Panc1 (cell line): ENCODE results near the gene AMBRA1. TPM values are rescaled to one million over a fixed set of nuclear protein-coding genes. Genes with fewer than 3 reads are reported as not detected.

ENCODE experiments used
- ATAC-seq: fragments of 200-7000 bp; cut with Tn5 transposase; 2 replicates; pipeline ENCODE4 v1.9.1; 2020; ENCODE audit warnings: mild to moderate bottlenecking, moderate library complexity
- BruUV-seq: library from RNA; stranded (reverse); fragments of 400-500 nt; replicated peaks from 2 replicates; lab custom pipeline; 2021; lab: Mats Ljungman, UMichigan
- CTCF ChIA-PET: fragments of 300-600 bp; sonication (Branson Sonifier 250); formaldehyde crosslinking; loops from one replicate; lab custom pipeline; 2022; ENCODE audit warnings: antibody characterized with exemption; lab: Charles Lee
- POLR2A ChIA-PET: fragments of 300-600 bp; sonication (Branson Sonifier 250); formaldehyde crosslinking; loops from one replicate; lab custom pipeline; 2022; ENCODE audit warnings: antibody characterized with exemption; lab: Charles Lee
- DNase-seq: peaks from one replicate; pipeline ENCODE4 v3.0.0-alpha.2; 2010; ENCODE audit warnings: low read depth, low spot score
- H3K27ac ChIP-seq: 2 replicates; pipeline ENCODE4 v1.5.1; 2011; ENCODE audit warnings: mild to moderate bottlenecking, low read length, inconsistent platforms
- H3K27me3 ChIP-seq: fragments of 200-500 bp; sonication (Bioruptor generic); 2 replicates; pipeline ENCODE4 v1.6.0; 2014; ENCODE audit warnings: low read length, inconsistent platforms; ENCODE audit not compliant: control insufficient read depth, insufficient read depth
- H3K36me3 ChIP-seq: fragments of 200-500 bp; sonication (Bioruptor generic); 2 replicates; pipeline ENCODE4 v1.5.1; 2014; ENCODE audit warnings: inconsistent platforms, mild to moderate bottlenecking, low read length, moderate library complexity; ENCODE audit not compliant: control insufficient read depth, insufficient read depth
- H3K4me1 ChIP-seq: 2 replicates; pipeline ENCODE4 v1.5.1; 2011; ENCODE audit warnings: inconsistent platforms, mild to moderate bottlenecking, low read length, moderate library complexity; ENCODE audit not compliant: control insufficient read depth, insufficient read depth
- H3K4me3 ChIP-seq, 2 experiments: 2 replicates each; pipeline ENCODE4 v1.5.1; 2011 to 2012; ENCODE audit warnings: low read depth in 2 of 2, low read length in 2 of 2, mild to moderate bottlenecking in 2 of 2, inconsistent platforms in 1 of 2, moderate library complexity in 1 of 2
- H3K9me3 ChIP-seq: fragments of 200-500 bp; sonication (Bioruptor generic); 2 replicates; pipeline ENCODE4 v1.5.1; 2014; ENCODE audit warnings: low read depth, mild to moderate bottlenecking, inconsistent platforms, low read length, moderate library complexity; ENCODE audit not compliant: control insufficient read depth, insufficient read depth
- POLR2AphosphoS5 ChIP-seq: IDR thresholded peaks from 2 replicates; pipeline ENCODE4 v1.6.1; 2012; ENCODE audit warnings: mild to moderate bottlenecking, low read depth, low read length, moderate library complexity
- SIN3A ChIP-seq: IDR thresholded peaks from 2 replicates; pipeline ENCODE4 v1.6.1; 2012; ENCODE audit warnings: low read depth, mild to moderate bottlenecking, low read length, moderate library complexity, borderline replicate concordance; ENCODE audit not compliant: insufficient read depth
- TCF7L2 ChIP-seq: IDR thresholded peaks from 2 replicates; pipeline ENCODE4 v1.6.1; 2011; ENCODE audit warnings: mild to moderate bottlenecking, low read depth, low read length, inconsistent platforms
- in situ Hi-C: cut with HindIII; loops from 2 replicates; pipeline ENCODE4 v1.10.0; 2016; ENCODE audit warnings: low sequenced_read_pairs, low pct_unique_long_range_greater_than_20kb
- intact Hi-C: fragments of 100-400 bp; cut with micrococcal nuclease; formaldehyde crosslinking; loops from one replicate; pipeline ENCODE4 v1.10.0; 2022; ENCODE audit not compliant: unreplicated experiment
- total RNA-seq: library from RNA; stranded (reverse); gene quantifications from one replicate; pipeline ENCODE4 v1.2.1, GENCODE V29; 2021; ENCODE audit not compliant: unreplicated experiment
- TF ChIP-seq, protein P1 (sequence below): fragments of 450-650 bp; IDR thresholded peaks from 2 replicates; pipeline ENCODE4 v1.5.1; 2017; ENCODE audit warnings: mild to moderate bottlenecking
- TF ChIP-seq, protein P2 (sequence below), 2 experiments: IDR thresholded peaks; 2 replicates each; pipeline ENCODE4 v1.6.1; 2011 to 2012; ENCODE audit warnings: low read depth in 2 of 2, control low read depth in 1 of 2, low read length in 1 of 2, mild to moderate bottlenecking in 1 of 2, moderate library complexity in 1 of 2; ENCODE audit not compliant: insufficient read depth in 1 of 2

The AMBRA1 gene
- total RNA-seq, 1 experiment from 2014 or later: 40.0 TPM

DNA sequence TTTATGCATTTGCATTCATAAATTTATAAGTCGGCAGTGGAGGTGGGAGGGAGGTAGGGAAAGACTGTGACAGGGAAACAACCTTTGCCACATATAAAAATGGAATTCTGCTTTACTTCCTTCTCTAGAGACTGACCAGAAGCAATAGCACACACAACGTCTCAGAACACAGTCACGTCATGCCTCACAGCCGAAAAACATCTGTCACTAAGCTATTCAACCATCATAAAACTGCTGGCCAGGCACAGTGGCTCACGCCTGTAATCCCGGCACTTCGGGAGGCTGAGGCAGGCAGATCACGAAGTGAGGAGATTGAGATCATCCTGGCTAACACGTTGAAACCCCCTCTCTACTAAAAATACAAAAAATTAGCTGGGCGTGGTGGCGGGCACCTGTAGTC, 101.3 kb downstream of the AMBRA1 start:
- BruUV-seq: no TSS peak
- H3K27ac ChIP-seq: no peak overlapping the region
- ATAC-seq (no peak), DNase-seq (no peak)
- in situ Hi-C loops (no loop called here), intact Hi-C loops (no loop called here)
- ChIA-PET CTCF (no interaction called here), POLR2A (no interaction called here)
- H3K9me3 ChIP-seq: no peaks in the 10 kb centered on the region
- H3K4me1 ChIP-seq: no peaks in the 10 kb centered on the region
- H3K36me3 ChIP-seq: peaks cover 2% of the 10 kb centered on the region; the same call in 1 of the 2 replicates
- H3K4me3 ChIP-seq: no peak overlapping the region
- H3K27me3 ChIP-seq: no peaks in the 10 kb centered on the region
- TF ChIP-seq SIN3A: no peak

DNA sequence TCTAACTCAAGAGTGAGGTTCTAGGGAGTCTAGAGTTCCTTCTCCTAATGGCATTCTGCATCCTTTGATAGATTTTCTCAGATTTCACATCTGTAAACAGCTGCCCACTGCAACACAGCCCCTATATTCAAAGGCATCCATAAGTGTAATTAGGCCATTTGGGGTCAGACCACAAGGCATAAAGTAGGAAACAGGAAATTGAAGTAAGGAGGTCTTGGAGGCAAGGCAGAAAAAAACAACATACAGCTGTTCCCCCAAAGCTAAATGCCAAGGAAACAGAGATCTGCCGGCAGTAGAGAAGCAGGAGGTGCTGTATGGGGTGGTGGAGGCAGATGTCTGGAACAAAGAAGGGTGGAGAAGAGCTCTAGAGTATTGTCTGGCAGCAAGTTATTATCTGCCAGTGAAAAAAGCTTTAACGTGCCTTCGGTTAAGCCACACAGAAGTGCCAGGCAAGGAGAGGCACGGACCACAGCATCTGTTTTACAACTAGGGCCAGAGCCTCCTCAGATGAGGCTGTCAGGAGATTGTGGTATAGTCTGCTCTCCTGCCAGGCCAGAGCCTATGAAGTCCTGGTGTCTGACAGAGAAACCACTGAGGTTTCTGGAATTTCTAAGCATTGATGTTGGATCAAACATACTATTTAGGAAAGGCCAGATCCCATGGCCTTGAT, 102.0 kb downstream of the AMBRA1 start:
- no peaks in the 10 kb centered on the region for H3K4me1 ChIP-seq
- no peaks in the 10 kb centered on the region for H3K9me3 ChIP-seq
- intact Hi-C loops (no loop called here), in situ Hi-C loops (no loop called here)
- no peaks in the 10 kb centered on the region for H3K27me3 ChIP-seq
- ATAC-seq (no peak), DNase-seq (no peak)
- BruUV-seq: no TSS peak
- no peak for TF ChIP-seq POLR2AphosphoS5
- no peak for TF ChIP-seq SIN3A
- no peak for TF ChIP-seq TCF7L2
- TF ChIP-seq, protein P1, sequence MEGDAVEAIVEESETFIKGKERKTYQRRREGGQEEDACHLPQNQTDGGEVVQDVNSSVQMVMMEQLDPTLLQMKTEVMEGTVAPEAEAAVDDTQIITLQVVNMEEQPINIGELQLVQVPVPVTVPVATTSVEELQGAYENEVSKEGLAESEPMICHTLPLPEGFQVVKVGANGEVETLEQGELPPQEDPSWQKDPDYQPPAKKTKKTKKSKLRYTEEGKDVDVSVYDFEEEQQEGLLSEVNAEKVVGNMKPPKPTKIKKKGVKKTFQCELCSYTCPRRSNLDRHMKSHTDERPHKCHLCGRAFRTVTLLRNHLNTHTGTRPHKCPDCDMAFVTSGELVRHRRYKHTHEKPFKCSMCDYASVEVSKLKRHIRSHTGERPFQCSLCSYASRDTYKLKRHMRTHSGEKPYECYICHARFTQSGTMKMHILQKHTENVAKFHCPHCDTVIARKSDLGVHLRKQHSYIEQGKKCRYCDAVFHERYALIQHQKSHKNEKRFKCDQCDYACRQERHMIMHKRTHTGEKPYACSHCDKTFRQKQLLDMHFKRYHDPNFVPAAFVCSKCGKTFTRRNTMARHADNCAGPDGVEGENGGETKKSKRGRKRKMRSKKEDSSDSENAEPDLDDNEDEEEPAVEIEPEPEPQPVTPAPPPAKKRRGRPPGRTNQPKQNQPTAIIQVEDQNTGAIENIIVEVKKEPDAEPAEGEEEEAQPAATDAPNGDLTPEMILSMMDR: no peak
- TF ChIP-seq, protein P2, sequence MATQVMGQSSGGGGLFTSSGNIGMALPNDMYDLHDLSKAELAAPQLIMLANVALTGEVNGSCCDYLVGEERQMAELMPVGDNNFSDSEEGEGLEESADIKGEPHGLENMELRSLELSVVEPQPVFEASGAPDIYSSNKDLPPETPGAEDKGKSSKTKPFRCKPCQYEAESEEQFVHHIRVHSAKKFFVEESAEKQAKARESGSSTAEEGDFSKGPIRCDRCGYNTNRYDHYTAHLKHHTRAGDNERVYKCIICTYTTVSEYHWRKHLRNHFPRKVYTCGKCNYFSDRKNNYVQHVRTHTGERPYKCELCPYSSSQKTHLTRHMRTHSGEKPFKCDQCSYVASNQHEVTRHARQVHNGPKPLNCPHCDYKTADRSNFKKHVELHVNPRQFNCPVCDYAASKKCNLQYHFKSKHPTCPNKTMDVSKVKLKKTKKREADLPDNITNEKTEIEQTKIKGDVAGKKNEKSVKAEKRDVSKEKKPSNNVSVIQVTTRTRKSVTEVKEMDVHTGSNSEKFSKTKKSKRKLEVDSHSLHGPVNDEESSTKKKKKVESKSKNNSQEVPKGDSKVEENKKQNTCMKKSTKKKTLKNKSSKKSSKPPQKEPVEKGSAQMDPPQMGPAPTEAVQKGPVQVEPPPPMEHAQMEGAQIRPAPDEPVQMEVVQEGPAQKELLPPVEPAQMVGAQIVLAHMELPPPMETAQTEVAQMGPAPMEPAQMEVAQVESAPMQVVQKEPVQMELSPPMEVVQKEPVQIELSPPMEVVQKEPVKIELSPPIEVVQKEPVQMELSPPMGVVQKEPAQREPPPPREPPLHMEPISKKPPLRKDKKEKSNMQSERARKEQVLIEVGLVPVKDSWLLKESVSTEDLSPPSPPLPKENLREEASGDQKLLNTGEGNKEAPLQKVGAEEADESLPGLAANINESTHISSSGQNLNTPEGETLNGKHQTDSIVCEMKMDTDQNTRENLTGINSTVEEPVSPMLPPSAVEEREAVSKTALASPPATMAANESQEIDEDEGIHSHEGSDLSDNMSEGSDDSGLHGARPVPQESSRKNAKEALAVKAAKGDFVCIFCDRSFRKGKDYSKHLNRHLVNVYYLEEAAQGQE (IDR thresholded peaks at IDR 0.05; ENCODE audit: insufficient read depth in 1 of 2, low read depth in 2 of 2, low read length in 1 of 2): no peak
- no peak overlapping the region for H3K27ac ChIP-seq
- peaks cover 2% of the 10 kb centered on the region; the same call in 1 of the 2 replicates for H3K36me3 ChIP-seq
- CTCF ChIA-PET: interaction anchor here (2.1 kb wide), 1 partner anchor 37 kb away, joined by 8 read pairs; no protein-coding TSS in a partner anchor
- H3K4me3 ChIP-seq: no peak overlapping the region
- POLR2A ChIA-PET: no interaction called here

DNA sequence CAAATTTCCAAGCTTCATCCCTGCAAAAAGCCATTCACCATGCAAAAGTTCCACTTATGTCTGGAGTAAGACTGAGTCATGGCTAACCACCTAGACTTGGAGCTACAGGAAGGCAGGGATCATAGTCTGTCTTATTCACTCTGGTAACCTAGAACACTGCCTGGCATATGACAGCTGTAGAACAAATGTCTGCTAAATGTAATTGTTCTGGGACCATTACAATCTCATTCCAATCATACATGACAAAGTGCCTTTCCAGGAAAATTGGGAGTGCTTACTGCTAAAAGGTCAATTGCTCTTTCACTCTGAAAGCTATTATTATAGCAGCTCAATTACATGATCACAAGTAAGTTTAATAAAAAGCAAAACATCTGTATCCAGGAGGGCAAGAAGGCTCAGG, 103.2 kb downstream of the AMBRA1 start:
- Histone ChIP-seq H3K4me1 (no peaks in the 10 kb centered on the region), H3K27ac (no peak overlapping the region), H3K27me3 (no peaks in the 10 kb centered on the region), H3K9me3 (no peaks in the 10 kb centered on the region), H3K36me3 (peaks cover 2% of the 10 kb centered on the region; the same call in 1 of the 2 replicates), H3K4me3 (no peak overlapping the region)
- DNase-seq: no peak
- BruUV-seq: no TSS peak
- intact Hi-C loops: no loop called here
- POLR2A ChIA-PET: no interaction called here
- in situ Hi-C loops: no loop called here
- CTCF ChIA-PET: interaction anchor here (0.8 to 2.1 kb wide), 6 partner anchors 9 to 98 kb away, joined by 3 to 8 read pairs (median 3); no protein-coding TSS in a partner anchor
- TF ChIP-seq SIN3A (no peak), TCF7L2 (no peak), POLR2AphosphoS5 (no peak)
- TF ChIP-seq, protein P1: no peak
- TF ChIP-seq, protein P2 (IDR thresholded peaks at IDR 0.05; ENCODE audit: insufficient read depth in 1 of 2, low read depth in 2 of 2, low read length in 1 of 2): no peak
- no peak for ATAC-seq
